ENCODE measurements around the gene RPS18.
"Not testable (repeated sequence)": the region's sequence is repeated elsewhere in the genome, so short reads cannot be mapped to it uniquely, and the experiment has no call there.

The RPS18 gene

DNA sequence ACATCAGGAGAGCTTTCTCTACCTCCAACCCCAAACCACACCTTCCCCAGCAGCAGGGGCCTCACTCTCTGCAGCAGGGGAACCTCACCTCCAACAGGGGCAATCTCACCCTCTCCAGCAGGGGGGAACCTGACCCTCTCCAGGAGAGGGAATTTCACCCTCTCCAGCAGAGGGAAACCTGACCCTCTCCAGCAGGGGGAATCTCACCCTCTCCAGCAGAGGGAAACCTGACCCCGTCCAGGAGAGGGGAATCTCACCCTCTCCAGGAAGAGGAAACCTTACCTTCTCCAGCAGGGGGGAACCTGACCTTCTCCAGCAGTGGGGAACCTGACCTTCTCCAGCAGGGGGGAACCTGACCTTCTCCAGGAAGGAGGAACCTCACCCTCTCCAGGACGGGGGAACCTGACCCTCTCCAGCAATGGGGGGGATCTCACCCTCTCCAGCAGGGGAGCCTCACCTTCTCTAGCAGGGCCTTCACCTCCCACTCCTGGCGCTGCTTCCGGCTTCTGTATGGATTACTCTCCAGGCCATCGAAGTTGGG lies 8.2 kb downstream of the RPS18 start:
- no peak for DNase-seq (ENCODE audit: extremely low spot score)
- ChIA-PET CTCF (interaction anchor here (1.1 to 4.4 kb wide), 3 partner anchors 9 to 21 kb away, joined by 3 to 37 read pairs (median 6); partner anchors contain the start of genes PFDN6 and WDR46), POLR2A (interaction anchor here (0.5 to 1.0 kb wide), 3 partner anchors 8 to 20 kb away, joined by 3 to 7 read pairs (median 3); partner anchors contain the start of genes PFDN6, RPS18, VPS52 and WDR46)
- TF ChIP-seq, protein P1, sequence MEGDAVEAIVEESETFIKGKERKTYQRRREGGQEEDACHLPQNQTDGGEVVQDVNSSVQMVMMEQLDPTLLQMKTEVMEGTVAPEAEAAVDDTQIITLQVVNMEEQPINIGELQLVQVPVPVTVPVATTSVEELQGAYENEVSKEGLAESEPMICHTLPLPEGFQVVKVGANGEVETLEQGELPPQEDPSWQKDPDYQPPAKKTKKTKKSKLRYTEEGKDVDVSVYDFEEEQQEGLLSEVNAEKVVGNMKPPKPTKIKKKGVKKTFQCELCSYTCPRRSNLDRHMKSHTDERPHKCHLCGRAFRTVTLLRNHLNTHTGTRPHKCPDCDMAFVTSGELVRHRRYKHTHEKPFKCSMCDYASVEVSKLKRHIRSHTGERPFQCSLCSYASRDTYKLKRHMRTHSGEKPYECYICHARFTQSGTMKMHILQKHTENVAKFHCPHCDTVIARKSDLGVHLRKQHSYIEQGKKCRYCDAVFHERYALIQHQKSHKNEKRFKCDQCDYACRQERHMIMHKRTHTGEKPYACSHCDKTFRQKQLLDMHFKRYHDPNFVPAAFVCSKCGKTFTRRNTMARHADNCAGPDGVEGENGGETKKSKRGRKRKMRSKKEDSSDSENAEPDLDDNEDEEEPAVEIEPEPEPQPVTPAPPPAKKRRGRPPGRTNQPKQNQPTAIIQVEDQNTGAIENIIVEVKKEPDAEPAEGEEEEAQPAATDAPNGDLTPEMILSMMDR (IDR thresholded peaks at IDR 0.05; ENCODE audit: control extremely low read depth, extremely low read depth, low read depth, missing control alignments), result peak; percentile 38

DNA sequence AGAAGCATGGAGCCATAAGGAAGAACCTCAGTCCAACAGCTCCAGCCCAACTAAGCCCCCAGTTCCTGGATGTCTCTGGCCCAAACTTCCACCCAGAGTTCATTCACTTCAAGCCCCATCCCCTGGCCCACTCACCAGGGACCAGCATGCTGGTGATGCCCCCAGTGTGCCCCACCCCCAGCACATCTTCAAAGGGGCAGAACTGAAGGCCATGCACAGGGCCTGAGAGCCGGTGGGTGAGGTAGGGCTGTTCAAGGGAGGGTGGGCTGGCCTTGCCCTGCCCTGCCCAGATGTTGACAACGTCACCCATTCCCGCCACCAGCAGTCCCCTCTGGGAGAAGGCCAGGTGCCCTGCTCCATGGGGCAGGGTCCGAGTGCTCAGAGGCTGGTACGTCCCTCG lies 8.7 kb downstream of the RPS18 start:
- POLR2A ChIA-PET, result interaction anchor here (0.8 to 1.0 kb wide), 2 partner anchors 8 to 9 kb away, joined by 3 to 7 read pairs; partner anchors contain the start of genes PFDN6, RPS18, VPS52 and WDR46
- no peak for DNase-seq (ENCODE audit: extremely low spot score)
- TF ChIP-seq, protein P1 (IDR thresholded peaks at IDR 0.05; ENCODE audit: control extremely low read depth, extremely low read depth, low read depth, missing control alignments), result no peak
- CTCF ChIA-PET, result interaction anchor here (0.8 to 1.6 kb wide), 3 partner anchors 9 to 21 kb away, joined by 3 read pairs; partner anchors contain the start of genes PFDN6, RGL2 and WDR46

DNA sequence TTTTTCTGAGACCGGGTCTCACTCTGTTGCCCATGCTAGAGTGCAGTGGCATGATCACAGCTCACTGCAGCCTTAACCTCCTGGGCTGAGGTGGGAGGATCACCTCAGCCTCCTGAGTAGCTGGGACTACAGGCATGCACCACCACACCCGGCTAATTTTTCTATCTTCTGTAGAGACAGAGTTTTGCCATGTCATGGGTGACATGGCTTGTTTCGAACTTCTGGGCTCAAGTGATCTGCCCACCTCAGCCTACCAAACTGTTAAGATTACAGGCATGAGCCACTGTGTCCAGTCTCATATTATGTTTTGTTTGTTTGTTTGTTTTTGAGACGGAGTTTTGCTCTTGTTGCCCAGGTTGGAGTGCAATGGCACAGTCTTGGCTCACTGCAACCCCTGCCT lies 13.3 kb downstream of the RPS18 start:
- POLR2A ChIA-PET; CTCF ChIA-PET; DNase-seq (ENCODE audit: extremely low spot score): not testable (repeated sequence)

DNA sequence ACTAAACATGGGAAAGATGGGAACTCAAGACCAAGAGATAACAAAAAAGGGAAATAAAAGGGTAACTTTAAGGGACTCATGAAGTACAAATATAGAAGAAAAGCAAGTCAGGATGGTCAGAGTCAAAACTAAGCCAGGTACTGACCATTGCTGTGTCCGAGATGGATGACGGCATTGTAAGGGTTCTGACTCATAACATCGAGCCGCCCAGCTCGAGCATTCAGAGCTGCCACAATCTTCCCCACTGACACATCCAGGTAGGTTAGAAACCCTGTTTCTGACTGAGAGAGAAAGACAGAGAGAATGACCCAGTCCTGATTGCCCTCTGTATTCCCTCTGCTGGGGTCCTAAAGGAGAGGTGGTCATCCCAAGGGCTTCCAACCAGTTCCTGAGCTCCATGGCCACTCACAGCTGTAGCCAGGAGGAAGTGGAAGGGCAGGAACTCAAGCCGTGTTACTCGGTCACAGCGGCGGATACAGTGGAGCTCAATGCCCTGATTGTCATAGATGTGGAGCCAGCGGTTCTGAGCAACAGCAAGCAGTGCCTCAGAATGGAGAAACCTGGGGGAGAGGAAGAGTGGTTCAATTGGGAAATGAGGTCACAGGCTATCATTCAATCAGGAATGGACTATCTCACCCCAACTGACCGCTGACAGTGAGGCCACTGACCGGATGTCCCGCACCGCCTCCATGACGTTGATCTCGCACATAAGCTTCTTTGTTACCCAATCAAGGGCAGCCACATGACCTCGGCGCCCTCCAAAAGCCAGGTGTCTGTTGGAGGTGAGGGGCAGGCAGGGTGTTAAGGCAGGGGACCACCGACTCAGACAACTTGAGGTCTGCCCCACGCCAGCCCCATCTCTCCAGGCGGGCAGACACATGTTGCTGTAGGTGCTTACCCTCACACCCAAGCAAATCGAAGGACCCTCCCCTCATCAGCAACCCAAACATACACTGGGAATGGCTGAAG lies 15.4 kb downstream of the RPS18 start:
- no peak for DNase-seq (ENCODE audit: extremely low spot score)
- ChIA-PET CTCF (interaction anchor here (0.8 to 4.1 kb wide), 6 partner anchors 9 to 55 kb away, joined by 3 to 37 read pairs (median 3); partner anchors contain the start of genes B3GALT4, RGL2, RPS18 and VPS52), POLR2A (interaction anchor here (0.6 to 1.2 kb wide), 3 partner anchors 16 to 1033 kb away, joined by 3 to 6 read pairs (median 5); partner anchors contain the start of genes RPS18 and VPS52)
- TF ChIP-seq, protein P1 (IDR thresholded peaks at IDR 0.05; ENCODE audit: control extremely low read depth, extremely low read depth, low read depth, missing control alignments), result no peak

DNA sequence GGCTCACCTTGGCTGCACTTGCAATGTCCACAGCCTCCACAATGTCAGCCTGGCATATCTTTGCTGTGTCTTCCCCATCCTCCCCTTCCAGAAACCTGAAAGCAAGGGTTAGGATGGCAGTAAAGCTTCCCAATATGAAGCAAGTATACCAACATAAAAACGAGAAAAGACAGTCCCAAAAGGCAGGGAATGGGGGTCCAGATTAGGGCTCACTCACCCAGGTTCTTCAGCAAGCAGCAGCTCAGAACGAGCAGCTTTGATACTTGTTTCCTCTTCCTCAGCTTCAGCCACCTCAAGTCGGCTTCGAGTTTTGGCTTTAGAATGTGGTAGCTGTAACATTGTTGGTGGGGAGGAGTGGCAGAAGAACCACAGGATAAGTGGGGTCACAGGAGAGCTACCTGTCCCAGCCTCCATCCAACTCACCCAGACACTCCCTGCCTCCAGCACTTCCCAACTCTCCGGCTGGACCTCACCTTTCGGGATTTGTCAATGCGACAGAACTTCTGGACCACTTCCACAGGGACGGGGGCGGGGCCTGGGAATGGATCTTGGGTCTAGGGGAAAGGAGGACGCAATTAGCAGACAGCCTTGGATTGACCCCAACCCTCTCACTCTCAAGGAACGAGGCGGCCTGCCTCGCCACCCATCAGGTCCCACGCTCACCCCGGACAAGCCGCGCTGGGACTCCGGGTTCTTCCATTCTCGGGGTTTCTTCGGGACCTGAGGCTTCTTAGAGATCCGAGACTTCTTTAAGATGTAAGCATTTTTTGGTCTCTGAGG lies 16.5 kb downstream of the RPS18 start:
- CTCF ChIA-PET, result interaction anchor here (1.0 to 4.1 kb wide), 8 partner anchors 7 to 138 kb away, joined by 3 to 37 read pairs (median 4); partner anchors contain the start of genes B3GALT4 and RGL2
- no peak for DNase-seq (ENCODE audit: extremely low spot score)
- TF ChIP-seq, protein P1 (IDR thresholded peaks at IDR 0.05; ENCODE audit: control extremely low read depth, extremely low read depth, low read depth, missing control alignments), result no peak
- POLR2A ChIA-PET, result interaction anchor here (0.6 to 1.6 kb wide), 7 partner anchors 8 to 316 kb away, joined by 3 to 17 read pairs (median 6); partner anchors contain the start of genes RGL2, RPS18 and VPS52

DNA sequence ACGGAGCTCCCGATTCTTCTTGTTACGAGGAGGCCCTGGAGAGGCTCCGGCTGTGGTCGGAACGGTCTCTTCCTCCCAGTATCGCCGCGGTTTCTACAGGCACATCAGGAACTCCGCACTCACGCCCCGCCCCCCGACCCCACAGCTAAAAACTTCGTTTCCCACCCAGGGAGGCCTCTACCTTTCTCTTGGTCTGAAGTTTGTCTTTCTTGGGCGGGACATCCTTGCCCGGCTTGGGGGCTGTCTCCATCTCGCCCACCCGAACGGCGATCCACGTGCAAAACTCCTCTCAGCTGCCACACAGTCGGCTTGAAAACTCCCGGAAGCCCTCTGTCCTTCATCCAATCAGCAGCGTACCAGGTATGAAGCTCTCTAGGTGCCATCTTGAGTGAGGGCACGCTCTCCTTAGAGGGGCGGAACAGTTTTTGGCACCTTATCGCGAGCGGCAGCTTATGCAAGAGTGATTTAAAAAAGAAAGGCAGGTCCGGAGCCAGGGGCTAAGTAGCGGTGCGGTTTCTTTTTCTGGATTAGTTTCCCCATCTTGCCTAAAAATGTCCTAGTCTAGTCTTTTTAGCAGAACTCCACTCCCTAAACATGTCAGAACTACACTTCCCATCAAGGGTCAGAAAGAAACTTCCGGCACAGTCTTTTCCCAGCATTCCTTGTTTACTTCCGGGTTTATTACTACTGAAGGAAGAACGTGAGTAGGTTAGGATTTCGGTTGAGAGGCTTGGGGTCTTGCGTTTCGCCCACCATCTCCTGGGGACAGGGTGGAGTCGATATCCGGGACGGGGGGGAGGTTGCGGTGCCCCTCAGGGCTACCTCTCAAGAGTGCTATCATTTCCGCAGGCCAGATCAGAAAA lies 17.3 kb downstream of the RPS18 start, which contains the start of the genes PFDN6 and WDR46:
Gene PFDN6, plus strand, starts transcription at position 681 of the 863 bp plus-strand sequence. CDS start 256 bp downstream, outside the sequence.
Gene WDR46, minus strand, starts transcription at position 319 of the 863 bp plus-strand sequence. Its CDS starts 69 bp downstream, at position 250.
- ChIA-PET POLR2A (interaction anchor here (0.6 to 1.6 kb wide), 8 partner anchors 9 to 317 kb away, joined by 4 to 17 read pairs (median 6); partner anchors contain the start of genes B3GALT4, RGL2, RPS18 and VPS52), CTCF (interaction anchor here (1.1 to 4.1 kb wide), 9 partner anchors 8 to 412 kb away, joined by 3 to 37 read pairs (median 4); partner anchors contain the start of genes B3GALT4 and RGL2)

More for the DNA sequence above, 17.3 kb downstream of the RPS18 start, which contains the start of the genes PFDN6 and WDR46:
- TF ChIP-seq, protein P1 (IDR thresholded peaks at IDR 0.05; ENCODE audit: control extremely low read depth, extremely low read depth, low read depth, missing control alignments), result no peak
- DNase-seq (ENCODE audit: extremely low spot score), result peak; percentile 94

Data from GM10248 (cell line).